Stromal cell of bone marrow (primary cell): ENCODE measurements around the gene LACTB.
A peak's percentile ranks its signal among the peaks of the same experiment; 100 is the strongest.

ENCODE experiments used
- DNase-seq: peaks from one replicate; pipeline ENCODE4 v3.0.0-alpha.2; 2012; ENCODE audit warnings: low read depth

Gene LACTB

DNA sequence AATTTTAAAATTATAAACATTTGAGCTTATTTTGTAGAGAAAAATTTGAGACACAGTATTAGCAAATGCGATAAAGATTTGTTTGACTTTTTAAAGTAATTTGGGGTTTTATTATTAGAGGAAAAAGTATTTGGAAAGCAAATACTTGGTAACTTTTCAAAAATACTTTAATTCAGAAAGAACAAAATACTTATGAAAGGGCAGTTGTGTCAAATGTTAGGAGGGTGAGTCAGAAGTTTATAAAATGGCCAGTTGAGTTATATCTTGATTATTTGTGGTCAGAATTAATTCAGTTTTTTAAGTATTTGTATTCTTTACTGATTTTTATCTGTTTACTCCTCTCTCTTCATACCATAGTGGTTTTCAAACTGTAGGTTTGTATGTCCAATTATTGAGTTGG is 12.1 kb downstream of the LACTB start:
- DNase-seq = no peak

DNA sequence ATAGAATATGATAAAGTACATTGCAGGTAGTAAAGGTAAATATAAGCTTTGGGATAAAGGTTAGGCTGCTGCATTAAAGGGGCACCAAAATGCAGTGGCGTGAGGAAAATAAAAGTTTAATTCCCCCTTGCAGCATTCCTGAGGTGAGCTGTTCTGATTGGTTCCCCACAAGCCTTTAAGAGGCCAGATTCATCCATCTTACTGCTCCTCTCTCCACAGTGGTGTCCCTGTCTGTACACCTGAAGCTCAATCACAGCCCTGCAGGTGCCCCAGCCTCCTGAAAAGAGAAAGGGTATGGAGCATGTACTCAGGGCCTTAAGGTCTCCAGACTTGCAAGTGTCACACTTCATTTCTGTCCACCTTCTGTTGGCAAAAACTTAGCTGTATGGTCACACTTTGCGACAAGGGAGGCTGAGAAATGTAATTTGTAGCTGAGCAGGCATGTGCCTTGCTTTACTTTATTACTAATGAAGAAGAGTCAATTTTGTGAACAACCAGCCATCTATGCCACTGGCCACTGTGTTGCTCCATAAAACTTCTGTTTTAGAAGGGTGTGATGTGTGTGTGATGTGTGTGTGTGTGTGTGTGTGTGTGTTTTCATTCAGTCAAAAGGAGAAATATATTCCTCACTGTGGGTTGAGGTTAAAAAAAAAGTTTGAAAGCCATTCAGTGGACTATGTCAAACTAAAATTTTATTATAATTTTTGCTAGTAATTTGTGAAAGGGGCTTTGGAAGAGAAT is 12.8 kb downstream of the LACTB start:
- DNase-seq = no peak

DNA sequence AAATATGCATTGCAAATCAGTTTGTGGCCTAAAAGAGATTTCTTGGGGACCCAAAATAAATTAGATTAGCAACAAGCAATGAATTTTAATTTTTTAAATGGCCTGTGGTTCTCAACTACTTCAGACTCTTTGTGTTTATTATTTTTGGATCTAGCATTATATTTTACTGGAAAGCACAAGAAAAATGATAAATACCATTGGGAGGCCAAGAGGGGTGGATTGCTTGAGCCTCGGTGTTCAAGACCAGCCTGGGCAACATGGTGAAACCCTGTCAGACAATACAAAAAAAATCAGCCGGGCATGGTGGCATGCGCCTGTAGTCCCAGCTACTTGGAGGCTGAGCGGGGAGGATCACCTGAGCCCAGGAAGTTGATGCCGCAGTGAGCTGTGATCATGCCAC is 13.6 kb downstream of the LACTB start:
- DNase-seq = peak; percentile 41

DNA sequence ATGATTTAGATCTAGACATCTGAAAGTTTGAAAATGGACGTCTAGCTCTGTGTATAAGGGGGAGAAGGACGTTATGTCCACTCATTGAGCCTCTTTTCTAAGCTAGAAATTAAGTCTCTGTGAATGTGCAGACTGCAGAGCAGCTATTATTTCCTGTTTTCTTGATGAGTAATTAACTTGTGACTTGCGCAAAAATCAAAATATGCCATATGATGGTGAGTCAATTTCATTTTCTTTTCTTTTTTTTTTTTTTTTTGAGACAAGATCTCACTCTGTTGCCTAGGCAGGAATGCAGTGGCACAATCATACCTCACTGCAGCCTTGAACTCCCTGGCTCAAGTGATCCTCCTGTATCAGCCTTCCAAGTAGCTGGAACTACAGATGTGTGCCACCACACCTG is 14.1 kb downstream of the LACTB start:
- DNase-seq = peak; percentile 85

DNA sequence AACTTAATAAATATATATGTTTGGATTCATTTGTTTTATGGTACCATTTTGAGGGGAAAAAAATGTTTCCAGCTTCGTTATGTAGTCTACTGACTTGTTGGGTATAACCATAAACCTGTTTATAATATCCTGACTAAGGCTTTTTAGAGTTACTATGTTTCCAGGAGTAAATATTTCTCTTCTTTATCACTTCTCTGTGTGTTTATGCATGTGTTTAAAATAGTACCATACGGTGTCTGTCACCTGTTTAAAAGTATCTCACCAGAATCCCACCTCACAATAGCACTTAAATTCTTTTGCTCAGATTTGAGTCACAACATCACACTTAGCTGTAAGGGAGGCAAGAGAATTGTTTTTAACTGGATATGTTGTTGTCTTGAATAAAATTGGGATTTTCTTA is 15.1 kb downstream of the LACTB start:
- no peak for DNase-seq

DNA sequence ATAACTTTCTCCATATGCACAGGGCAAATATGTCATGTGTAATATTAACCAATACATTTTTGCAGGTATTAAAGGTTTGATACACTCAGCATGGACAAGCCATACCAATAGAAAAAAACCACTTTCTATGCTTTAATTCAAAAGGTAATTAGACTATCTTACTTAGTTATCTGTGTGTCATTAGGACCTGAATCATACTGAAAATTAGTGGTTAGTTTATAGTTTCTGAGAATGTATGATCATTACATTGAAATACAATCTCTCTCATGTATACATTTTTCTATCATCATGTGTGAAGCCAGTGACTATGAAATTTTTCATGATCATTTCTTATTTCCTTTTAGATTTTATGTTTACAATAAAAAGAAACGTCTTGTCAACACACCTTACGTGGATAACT is 19.3 kb downstream of the LACTB start:
- DNase-seq = no peak

DNA sequence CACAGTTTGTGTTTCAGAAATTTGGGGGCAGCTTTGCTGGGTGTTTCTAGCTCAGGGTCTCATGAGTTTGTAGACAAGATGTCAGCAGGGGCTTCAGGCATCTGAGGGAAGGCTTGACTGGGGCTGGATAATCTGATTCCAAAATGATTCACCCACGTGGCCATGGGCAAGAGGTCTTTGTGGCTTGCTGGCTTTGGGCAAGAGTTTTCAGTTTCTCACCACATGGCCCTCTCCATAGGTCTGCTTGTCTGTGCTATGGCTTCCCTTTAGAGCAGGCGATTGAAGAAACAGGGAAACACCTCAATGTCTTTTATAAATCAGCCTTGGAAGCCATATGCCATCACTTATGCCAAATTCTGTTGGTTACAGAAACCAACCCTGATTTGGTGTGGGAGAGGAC is 23.8 kb downstream of the LACTB start:
- no peak for DNase-seq

DNA sequence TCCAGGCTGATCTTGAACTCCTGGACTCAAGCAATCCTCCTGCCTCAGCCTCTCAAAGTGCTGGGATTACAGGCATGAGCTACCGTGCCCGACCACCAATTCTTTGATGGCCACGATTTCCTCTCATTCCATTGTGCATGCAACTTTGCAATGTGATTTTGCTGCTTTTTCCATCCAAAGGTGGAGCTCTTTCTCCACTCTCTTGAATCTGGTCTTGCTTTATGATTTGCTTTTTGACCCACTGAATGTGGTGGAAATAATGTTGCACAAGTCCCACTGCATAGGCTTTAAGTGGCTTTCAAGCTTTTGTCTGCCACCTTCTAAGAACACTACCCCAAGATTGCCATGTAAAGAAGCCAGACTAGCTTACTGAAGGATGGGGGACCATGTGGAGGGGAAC is 25.0 kb downstream of the LACTB start:
- DNase-seq = no peak

DNA sequence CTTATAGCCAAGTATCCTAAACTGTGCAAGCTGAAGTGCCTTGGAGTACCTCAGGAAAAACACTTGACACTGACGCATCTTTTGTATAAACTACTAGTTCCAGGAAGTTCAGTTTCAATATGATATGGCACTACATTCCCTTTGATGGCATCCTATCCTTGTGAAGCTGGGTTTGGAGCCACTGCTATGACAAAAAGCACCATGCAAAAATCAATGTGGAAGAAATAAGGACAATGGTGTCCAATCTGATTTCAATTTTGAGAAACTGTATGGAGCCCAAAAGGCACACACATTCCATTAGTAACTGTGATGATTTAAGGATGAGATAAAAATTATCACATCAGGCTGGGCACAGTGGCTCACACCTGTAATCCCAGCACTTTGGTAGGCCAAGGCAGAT is 30.0 kb downstream of the LACTB start:
- DNase-seq = no peak

DNA sequence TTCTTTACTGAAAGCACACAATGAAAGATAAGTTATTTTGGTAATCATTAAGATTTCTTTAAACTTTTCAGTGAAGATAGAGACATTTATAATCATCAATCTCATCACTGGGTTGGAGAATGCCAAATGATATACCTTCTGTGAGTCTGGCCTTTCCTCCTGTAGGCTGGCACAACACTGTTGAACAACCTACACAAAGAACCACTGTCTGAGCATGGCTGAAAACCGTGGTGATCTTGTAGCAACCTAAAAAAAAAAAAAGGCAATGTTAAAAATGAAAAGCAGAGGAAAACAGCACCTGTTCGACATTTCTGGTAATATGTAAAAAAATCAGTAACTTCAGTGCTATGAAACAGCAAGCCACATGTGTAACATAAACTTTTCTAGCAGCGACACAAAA is 33.8 kb downstream of the LACTB start:
- no peak for DNase-seq

DNA sequence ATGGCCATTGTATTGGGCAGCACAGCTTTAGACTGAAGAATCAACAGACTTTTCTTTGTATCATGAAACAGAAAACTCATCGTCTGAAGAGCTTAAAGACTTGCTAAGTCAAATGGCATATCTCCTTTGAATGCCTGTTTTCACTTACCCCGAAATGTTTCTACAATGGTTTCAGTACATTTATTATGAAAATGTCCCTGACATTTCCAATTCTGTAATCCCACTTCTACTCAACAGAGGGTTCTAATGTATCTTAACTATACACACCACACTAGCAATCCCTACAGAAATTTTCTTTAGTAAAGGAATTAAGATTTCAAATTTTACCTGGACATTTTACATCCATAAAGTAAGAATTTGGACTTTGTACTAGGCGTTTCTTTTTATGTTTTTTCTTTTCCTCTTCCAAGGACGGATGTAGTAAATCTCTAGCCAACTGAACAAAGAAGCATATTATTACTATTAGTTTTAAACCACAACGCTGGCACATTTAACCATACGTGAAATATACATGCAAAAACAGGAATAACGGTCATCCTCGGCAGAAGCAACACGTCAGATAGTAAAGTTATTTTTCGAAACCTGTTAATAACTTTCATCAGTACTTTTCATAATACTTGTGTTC is 34.5 kb downstream of the LACTB start:
- DNase-seq = no peak

DNA sequence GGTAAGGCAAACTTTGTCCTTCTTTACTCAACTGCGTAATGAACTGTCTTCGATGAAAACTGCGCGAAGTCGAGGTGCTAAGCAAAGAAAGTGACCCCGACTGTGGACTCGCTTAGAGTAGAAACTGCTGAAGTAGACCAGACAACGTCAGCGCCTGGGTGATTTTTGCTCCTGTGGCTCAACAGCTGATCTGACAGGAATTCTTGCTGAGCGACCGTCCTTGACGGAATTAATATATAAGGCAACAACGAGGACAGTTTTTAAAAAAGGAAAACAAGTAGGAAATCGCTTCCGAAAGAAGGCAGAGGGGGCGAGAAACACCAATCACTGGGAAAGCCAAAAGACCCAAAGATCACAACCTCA is 35.1 kb downstream of the LACTB start:
- no peak for DNase-seq

DNA sequence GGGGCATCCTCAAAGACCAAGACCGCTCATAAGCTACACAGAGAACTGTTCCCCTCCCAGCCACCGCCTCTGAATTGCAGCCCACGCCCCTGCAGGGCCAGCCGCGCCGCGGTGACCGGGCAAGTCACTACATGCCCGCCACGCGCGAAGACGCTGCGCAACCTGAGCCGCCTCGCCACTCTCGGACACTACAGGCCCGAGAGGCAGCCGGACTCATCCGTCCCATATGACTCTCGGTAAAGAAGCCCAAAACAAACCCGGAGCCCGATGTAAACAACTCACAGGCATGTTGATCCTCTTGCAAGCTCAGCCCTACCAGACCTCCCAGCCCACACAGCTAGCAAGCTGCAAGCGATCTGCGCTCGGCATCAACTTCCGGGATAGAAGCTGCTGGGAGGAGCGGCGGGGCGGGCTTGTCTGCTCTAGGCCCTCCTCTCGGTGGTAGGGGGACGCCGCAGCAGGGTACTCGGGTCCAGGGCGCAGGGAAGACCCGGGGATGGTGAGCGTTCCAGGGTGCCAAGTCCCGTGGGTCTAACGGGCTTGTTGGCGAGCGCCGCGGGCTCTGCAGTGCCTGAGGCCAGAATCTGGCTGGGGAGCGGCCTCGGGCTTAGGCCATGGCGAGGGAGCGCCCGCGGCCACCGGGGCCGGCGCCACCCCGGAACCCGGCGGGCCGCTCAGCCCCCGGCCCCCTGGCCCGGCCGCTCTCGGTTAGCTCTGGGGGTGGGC is 35.6 kb downstream of the LACTB start, which contains the start of gene RPS27L:
RPS27L (minus strand) TSS at position 360 of the 726 bp plus-strand sequence; CDS start at position 288, 72 bp downstream.
- peak; percentile 84 for DNase-seq

DNA sequence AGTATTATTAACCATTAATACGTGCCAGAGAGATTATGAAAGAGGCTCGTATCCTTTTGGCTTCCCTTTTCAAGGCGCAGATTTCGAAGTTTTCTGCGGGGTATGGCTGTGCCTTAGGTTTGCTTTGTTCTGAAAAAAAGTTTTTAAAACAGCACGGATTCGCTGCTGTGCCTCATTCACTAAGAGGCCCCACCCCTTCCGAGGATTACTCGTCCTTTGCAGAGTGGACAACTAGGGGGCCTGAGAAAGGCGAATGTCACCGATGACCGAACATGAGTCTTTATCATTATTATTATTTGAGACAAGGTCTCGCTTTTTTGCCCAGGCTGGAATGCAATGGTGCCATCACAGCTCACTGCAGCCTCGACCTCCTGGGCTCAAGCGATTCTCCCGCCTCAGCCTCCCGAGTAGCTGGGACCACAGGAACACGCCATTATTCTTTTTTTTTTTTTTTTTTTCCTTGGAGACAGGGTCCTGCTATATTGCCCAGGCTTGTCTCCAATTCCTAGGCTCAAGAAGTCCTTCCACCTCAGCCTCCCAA is 36.3 kb downstream of the LACTB start:
- DNase-seq = peak; percentile 75

DNA sequence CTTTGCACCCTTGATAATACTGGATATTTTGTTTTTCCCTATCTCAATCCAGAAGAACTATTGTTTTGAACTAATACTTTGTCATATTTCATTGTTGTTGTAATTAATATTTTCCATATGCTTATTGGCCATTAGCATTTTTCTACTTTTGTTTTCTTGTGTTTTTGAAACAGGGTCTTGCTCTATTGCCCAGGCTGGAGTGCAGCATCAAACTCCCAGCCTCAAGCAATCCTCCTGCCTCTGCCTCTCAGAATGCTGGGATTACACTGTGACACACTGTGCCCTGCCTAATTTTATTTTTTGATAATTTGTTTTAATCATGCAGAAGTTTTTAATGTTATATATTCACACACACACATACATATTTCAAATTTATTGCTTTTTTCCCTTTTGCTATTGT is 39.0 kb downstream of the LACTB start:
- no peak for DNase-seq

DNA sequence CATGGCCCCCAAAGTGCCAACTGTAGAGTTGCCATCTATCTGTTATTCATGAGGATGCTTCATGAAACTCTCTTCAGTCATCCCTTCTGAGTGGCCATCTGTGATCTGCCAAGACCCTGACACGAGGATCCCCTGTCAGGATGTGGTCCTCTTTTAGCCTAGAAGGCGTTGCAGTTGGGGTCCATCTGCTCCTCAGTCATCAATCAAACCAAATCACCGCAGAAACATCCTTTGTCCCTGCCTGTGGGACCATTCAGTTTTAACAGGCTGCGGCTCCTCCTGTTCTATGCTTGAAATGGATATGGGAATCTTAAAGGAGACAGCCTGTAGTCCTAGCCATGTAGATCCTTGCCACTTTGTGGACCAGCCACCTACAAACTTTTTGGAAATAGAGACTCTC is 41.6 kb downstream of the LACTB start:
- DNase-seq = no peak

DNA sequence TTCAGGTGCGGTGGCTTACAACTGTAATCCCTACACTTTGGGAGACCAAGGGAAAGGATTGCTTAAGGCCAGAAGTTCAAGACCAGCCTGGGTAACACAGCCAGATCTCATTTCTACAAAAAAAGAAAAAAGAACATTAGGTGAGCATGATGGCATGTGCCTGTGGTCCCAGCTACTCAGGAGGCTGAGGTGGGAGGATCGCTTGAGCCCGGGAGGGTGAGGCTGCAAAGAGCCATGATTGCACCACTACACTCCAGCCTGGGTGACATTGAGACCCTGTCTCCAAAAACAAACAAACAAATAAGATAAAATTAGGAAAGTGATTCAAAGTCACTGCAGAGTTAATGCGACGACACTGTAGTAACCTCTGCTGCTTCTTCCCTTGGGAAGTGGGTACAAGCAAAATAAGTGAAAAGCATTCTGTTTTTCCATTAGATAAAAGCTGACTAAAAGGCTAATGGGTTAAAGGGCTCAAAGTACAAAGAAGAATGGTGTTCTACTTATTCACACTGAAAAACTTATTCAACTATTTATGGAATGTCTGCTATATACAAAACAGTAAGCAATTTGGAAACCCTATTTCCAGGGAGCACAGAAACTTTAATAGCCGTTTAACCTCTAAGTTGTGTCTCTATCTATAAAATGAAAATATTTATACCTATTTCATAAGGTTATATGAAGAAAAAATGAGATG is 43.7 kb downstream of the LACTB start:
- no peak for DNase-seq

DNA sequence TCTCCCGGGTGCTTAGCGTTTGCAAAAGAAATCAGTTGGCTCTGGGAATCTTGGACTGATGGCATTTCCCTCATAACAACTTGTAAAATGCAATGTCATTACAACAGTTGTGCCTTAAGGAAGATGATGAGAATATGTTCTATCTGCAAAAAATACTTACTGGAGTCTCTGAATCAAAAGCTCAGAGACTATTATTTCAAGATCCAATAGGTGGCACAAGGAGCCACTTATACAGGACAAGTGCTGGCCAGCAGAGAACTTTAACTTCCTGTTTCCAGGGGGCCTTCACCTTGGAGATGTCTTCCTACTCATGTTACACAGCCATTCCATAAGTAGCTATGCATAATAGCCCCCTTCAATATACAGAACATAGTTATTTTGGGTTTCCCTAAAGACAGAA is 44.6 kb downstream of the LACTB start:
- DNase-seq = no peak

DNA sequence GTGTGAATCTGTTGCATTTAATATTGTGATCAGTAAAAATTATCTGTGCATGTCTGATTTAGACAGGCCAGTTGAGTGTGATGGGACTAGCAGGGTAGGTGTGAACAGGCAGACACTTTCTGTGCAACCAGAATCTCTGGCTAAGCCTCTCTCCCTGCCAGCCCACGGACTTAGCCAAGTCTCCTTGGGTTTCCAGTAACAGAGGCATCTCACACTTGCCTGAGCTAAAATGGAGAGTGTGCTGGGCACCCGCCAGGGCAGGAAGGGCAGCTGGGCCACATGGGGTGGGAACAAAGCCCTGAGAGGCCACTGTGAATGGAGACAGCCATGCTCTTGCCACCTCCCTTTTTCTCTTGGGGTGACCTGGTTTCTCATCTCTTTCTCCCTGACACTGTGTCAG is 48.1 kb downstream of the LACTB start:
- no peak for DNase-seq

DNA sequence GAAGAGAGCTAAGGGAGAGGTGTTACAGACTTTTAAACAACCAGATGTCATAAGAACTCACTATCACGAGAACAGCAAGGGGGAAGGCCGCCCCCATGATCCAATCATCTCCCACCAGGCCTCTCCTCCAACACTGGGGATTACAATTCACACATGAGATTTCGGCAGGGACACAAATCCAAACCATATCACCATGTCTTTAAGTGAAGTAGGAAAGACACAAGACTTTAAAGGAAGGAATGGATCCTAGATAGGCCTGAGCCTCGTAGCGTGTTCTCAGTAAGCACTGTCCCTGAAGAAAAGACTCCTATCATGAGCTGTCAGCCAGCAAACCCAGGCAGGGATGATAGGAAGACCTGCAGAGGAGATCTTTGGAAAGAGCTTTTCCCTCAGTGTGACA is 50.7 kb downstream of the LACTB start:
- no peak for DNase-seq

DNA sequence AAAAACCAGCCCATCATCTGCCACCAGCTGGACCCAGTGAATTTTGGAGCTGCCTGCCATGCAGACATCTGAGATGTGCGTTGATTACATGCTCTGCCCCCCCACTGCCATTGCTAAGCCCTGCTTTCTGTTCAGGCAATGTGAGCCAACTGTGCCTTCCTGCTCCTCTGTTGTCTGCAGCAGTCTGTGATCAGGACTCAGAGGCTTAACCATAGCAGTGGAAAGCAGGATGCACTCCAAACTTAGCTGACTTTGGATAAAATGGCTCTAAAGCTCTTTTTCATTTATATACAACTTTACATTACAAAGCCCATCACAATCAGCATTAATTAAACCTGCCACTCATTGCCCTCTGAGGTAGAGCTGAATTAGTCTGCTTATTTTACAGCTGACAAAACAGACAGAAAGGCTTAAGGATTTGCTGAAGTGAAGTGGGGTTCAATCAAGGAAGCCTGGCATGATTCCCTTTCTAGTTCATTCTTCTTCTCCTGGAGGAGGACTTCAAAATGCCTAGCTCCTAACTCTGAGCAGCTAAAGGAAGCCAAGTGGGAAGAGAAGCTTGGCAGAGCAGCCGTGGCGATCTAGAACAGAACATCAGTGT is 51.3 kb downstream of the LACTB start:
- no peak for DNase-seq

DNA sequence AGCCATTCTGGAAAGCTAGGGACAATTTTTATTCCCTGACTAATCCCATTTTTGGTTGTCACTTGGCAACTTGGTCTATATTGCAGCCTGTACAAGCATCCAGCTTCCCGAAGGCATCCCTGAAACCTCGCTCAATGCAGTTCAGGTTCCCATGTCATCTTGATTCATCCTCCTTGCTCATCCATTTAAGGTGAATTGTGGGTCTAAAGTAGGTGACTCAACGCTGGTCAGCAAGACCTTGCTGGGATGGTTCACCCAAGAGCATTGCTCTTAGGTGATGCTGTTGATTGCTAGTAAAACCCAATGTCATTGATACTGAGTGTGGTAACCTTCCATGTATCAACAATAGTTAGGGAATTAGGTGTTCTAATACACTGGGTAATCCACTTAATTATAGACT is 54.6 kb downstream of the LACTB start:
- DNase-seq = no peak
